GM18508 (cell line): ENCODE data around the gene ECHS1.
"Not testable (repeated sequence)": the region's sequence is repeated elsewhere in the genome, so short reads cannot be mapped to it uniquely, and the experiment has no call there.

ENCODE experiments used
- ATAC-seq: cut with Tn5 transposase; IDR thresholded peaks from one replicate; pipeline ENCODE4 v1.9.1; 2021; ENCODE audit warnings: moderate number of reproducible peaks; ENCODE audit not compliant: insufficient read depth, unreplicated experiment

ECHS1 gene

DNA sequence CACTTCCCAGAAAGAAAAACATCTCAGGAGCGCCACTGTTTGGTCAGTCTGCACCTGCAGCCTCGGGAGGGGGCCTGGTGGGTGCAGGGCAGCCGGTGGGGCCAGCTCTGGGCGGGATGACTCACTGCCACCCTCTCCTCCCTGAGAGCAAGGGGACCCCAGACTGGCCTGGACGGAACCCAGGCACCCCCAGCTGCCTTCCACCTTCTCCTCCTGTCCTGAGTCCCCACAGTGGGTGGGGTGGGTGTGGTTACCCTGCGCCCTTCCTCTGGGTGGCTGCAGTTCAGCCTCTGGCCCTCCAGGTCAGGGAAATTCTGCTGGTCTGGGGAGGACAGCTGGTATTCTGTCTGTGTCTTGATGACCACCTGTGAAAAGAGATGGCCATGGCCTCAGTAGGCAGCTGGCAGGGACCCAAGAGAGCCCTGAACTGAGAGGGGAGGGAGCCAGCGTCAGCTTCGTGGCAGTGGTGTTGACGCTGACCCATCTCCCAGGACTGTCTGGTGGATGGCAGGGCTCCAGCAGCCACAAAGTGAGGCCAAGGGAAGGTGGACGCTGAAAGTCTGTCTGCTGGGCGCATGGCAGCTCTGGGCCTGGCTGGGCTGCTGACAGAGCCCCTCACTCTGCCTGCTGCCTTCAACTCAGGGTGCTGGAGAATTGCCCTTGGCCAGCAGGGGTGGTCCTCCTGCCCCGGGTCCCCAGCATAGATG is 45.4 kb downstream of the ECHS1 start:
- no peak for ATAC-seq

- ATAC-seq: no peak
Observed at GRCh38 chr10:133326745-133327650, 46.2 kb downstream of the ECHS1 start.

DNA sequence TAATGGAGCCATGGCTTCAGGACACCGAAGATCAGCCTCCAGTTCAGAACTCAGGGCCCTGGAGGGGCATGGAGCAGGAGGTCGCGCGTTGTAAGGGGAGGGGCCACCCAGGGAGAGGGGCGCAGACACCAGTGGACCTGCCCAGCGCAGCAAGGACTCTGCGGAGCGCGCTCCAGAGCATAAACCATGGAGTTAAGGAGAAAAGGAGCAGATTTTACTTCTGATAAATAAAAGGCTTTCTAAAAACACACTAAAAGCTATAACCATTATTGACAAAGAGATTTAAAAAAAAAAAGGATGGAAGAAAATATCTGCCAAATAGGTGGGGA is 47.0 kb downstream of the ECHS1 start:
- no peak for ATAC-seq

GRCh38 chr10:133325440-133326222 is 47.5 kb downstream of the ECHS1 start:
- ATAC-seq: no peak

- no peak for ATAC-seq
Observed at GRCh38 chr10:133324857-133325260, 48.3 kb downstream of the ECHS1 start.

GRCh38 chr10:133324198-133324792 is 48.9 kb downstream of the ECHS1 start:
- no peak for ATAC-seq

DNA sequence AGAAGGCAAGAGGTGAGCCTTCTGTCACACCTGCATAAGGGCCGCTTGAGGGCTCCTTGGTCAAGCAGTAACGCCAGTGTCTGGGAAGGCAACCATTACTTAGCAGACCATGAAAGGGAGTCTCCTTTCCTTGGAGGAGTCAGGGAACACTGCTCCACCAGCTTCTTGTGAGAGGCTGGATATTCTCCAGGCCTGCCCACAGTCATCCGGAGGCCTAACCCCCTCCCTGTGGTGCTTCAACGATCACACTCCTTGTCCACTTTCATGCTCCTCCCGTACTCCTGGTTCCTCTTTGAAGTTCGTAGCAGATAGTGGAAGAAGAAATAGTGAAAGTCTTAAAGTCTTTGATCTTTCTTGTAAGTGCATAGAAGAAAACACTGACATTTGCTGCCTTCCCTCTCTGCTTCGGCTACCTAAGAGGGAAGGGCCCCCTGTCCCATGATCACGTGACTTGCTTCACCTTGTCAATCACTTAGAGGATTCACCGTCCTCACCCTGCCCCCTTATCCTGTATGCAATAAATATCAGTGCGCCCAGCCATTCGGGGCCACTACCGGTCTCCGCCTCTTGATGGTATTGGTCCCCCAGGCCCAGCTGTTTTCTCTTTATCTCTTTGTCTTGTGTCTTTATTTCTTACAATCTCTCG is 51.0 kb downstream of the ECHS1 start:
- ATAC-seq: not testable (repeated sequence)

DNA sequence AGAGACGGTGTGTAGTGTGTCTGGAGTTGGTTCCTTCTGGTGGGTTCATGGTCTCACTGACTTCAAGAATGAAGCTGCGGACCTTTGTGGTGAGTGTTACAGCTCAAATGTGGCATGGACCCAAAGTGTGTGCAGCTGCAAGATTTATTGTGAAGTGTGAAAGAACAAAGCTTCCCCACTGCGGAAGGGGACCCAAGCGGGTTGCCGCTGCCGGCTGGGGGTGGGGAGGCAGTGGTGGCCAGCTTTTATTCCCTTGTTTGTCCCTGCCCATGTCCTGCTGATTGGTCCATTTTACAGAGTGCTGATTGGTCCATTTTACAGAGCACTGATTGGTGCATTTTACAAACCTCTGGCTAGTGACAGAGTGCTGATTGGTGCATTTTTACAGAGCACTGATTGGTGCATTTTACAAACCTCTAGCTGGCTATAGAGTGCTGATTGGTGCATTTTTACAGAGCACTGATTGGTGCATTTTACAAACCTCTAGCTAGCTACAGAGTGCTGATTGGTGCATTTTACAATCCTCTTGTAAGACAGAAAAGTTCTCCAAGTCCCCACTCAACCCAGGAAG is 52.2 kb downstream of the ECHS1 start:
- ATAC-seq: not testable (repeated sequence)

DNA sequence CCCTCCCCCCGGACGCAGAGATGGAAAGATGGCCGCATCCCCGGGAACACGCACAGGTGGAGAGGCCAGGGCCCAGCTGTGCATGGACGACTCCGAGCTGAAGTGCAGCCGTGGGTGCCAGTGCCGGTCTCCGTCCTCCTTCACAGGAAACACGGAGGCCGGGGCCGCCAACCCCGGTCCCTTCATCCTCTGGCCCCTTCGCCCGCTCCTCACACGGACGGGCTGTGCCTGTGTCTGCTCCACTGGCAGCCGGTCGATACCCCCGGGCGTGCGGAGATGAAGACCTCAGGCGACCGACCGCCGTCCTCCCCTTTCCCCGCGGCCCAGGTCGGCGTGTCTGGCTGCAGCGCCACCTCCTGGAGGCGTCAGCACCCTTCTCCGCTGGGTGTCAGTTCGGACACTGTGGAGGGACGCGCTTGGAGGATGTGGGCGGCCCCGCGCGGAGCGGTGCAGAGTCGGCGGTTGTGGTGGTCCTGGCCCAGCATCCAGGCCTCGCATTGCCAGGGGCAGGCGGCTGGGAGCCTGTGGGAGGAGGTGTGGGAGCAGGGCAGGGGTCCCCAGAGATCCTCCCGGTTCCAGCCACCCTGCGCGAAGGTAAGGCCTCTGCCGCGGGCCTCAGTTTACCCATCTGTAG is 54.5 kb downstream of the ECHS1 start:
- no peak for ATAC-seq

- ATAC-seq: no peak
Observed at GRCh38 chr10:133316732-133317131, 56.4 kb downstream of the ECHS1 start.

DNA sequence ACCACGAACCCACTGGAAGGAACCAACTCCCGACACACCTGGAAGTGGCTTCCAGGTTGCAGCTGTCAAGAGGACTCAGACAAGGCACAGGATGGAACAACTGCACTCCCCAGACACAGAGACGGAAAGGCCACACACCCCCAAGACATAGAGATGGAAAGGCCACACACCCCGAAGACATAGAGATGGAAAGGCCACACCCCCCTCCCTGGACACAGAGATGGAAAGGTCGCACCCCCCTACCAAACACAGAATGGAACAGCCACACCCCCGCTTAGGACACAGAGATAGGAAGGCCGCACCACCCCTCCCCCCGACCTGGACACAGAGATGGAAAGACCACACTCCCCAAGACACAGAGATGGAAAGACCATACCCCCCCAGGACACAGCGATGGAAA is 56.9 kb downstream of the ECHS1 start:
- ATAC-seq: no peak

GRCh38 chr10:133315847-133316246 is 57.3 kb downstream of the ECHS1 start:
- ATAC-seq: no peak

- ATAC-seq: no peak
Observed at GRCh38 chr10:133314911-133315310, 58.2 kb downstream of the ECHS1 start.

GRCh38 chr10:133313192-133313591 is 60.0 kb downstream of the ECHS1 start:
- ATAC-seq: no peak

DNA sequence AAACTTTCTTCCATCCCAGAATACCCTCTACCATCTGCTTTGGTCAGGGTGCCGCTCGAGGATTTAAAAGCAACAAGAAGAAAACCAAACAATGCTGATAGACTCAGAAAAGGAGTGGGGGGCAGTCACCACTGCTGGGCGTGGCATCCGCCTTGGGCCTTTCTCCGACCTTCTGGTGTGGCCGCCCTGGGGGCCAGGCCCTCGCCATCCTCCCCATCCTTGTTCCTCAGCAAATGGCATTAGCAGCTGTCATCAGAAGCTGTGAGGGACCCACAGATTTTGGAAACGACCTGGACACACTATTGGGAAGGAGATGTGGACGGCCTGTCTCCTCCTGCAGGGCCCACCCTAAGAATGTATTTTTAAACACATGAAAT is 60.4 kb downstream of the ECHS1 start:
- ATAC-seq: no peak
